Ovary (tissue), 3 donors: Measurements from ENCODE around the gene HERPUD2.

ENCODE experiments used
- EP300 ChIP-seq: sonication (generic); formaldehyde crosslinking; IDR thresholded peaks from one replicate; pipeline ENCODE4 v1.6.1; 2017; ENCODE audit warnings: antibody characterized with exemption
- TF ChIP-seq, protein P1 (sequence below), 3 donors: fragments of 450-650 bp in 2 of 3; fragments of 200-600 bp in 1 of 3; IDR thresholded peaks; one replicate each; pipeline versions ENCODE4 v1.5.1 to v1.8.0; 2016 to 2022; ENCODE audit warnings: antibody characterized with exemption in 3 of 3, mild to moderate bottlenecking in 1 of 3
- donor health status: DM: no; HTN: no; CAD: no.

DNA sequence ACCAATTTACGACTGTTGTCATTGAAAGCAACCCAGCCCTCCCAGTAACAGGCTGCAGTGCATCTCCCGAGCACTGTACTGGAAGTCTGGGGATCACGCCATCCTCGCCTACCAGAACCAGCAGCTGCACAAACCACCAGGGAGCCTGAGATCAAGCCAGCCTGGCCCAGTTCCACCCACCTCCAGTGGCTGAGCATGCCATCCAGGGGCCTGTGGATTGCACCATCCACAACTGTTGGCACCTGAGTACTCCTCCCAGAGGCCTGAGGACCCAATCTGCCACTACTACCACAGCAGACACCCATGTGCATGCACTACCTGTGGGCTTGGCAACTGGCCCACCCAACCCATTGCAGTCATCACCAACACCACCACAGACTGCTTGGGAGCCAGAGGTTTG lies 44.2 kb downstream of the HERPUD2 start:
- TF ChIP-seq, protein P1, sequence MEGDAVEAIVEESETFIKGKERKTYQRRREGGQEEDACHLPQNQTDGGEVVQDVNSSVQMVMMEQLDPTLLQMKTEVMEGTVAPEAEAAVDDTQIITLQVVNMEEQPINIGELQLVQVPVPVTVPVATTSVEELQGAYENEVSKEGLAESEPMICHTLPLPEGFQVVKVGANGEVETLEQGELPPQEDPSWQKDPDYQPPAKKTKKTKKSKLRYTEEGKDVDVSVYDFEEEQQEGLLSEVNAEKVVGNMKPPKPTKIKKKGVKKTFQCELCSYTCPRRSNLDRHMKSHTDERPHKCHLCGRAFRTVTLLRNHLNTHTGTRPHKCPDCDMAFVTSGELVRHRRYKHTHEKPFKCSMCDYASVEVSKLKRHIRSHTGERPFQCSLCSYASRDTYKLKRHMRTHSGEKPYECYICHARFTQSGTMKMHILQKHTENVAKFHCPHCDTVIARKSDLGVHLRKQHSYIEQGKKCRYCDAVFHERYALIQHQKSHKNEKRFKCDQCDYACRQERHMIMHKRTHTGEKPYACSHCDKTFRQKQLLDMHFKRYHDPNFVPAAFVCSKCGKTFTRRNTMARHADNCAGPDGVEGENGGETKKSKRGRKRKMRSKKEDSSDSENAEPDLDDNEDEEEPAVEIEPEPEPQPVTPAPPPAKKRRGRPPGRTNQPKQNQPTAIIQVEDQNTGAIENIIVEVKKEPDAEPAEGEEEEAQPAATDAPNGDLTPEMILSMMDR (IDR thresholded peaks at IDR 0.05) = no peak
- no peak for TF ChIP-seq EP300
